ENCODE measurements around the gene BRPF1.

DNA sequence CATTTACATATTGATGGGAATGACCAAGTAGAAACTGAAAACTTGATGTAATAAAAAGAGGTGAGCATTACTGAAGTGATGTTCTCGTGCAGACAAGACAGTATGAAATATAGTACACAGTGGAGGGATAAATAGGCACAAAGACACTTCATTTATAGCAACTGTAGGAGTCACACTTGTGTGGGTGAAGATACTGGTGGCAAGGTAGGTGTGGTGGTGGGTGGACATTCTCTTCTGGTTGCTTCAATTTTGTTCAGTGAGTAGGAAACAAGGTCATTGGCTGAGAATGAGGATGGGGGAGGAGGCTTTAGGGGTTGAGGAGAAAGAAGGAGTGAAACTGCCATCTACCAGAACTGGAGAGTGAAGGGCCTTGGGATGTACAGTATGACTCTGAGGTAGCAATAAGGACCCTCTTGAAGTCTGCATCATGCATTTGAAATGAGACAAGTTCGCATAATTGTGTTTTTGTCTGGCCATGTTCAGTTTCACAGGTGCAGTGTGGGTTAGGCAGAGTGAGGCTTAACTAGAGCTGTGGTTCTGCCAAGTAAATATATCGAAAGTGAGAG is 21.3 kb upstream of the BRPF1 start:
- TF ChIP-seq CTCF (IDR thresholded peaks at IDR 0.05; ENCODE audit: insufficient read depth, low read depth, low read length) (no peak), EZH2 (IDR thresholded peaks at IDR 0.05; ENCODE audit: insufficient read depth, low read length) (no peak)

Measured in astrocyte (in vitro differentiated cells and primary cell).